ENCODE measurements around the gene MAPK11. TPM values are rescaled to one million over a fixed set of nuclear protein-coding genes. Genes with fewer than 3 reads are reported as not detected.

The MAPK11 gene
- total RNA-seq, 1 experiment from 2014 or later: 7.6 TPM

DNA sequence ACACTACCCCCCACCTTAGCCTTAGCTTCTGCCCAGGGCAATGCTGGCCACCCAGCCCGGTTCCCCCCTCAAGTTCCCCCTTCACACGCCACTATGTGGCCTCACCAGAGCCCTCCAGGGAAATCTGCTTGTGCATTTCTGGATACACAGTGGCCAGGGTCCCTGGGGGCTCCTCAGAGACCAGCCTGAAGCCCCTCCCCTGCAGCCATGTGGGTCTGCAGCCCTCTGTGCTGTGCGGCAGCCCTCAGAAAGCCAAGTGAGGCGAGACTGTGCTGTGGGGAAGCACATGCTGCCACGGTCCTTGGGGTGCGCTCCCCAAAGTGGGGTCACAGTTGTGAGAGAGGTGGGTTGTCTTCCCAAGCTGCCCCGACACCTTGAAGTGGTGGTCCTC, 39.4 kb upstream of the MAPK11 start:
- no peaks in the 10 kb centered on the region for H3K9me3 ChIP-seq (ENCODE audit: low read length)
- no peak overlapping the region for H3K4me2 ChIP-seq (ENCODE audit: low read length)
- H4K20me1 ChIP-seq (ENCODE audit: low read length): no peaks in the 10 kb centered on the region
- H3F3A ChIP-seq (ENCODE audit: low read length, unreplicated experiment): no peaks in the 10 kb centered on the region
- H3K79me2 ChIP-seq (ENCODE audit: low read length): peaks cover 24% of the 10 kb centered on the region
- ChIA-PET POLR2A (ENCODE audit: unreplicated experiment) (no interaction called here), CTCF (no interaction called here)
- ATAC-seq (no peak), DNase-seq (no peak)
- H3K9ac ChIP-seq (ENCODE audit: low read length): no peak overlapping the region
- H2AFZ ChIP-seq (ENCODE audit: low read length): no peak overlapping the region
- intact Hi-C loops (cut with micrococcal nuclease): no loop called here
- no peak overlapping the region for H3K27ac ChIP-seq (ENCODE audit: low read length)
- no TSS peak for BruUV-seq (replicated peaks)
- TF ChIP-seq EZH2 (IDR thresholded peaks at IDR 0.05; ENCODE audit: low read length, unreplicated experiment): no peak
- no peak for TF ChIP-seq CTCF (conservative IDR thresholded peaks at IDR 0.05; ENCODE audit: low read depth, low read length)
- TF ChIP-seq EZH2phosphoT487 (IDR thresholded peaks at IDR 0.05; ENCODE audit: borderline replicate concordance, low read length): no peak
- no peaks in the 10 kb centered on the region for H3K27me3 ChIP-seq (ENCODE audit: low read length)
- H3K4me3 ChIP-seq (ENCODE audit: low read length): no peak overlapping the region
- no peaks in the 10 kb centered on the region for H3K9me2 ChIP-seq (replicated peaks; ENCODE audit: low read length)
- H3K36me3 ChIP-seq (ENCODE audit: low read depth, low read length): no peaks in the 10 kb centered on the region
- peaks cover 11% of the 10 kb centered on the region for H3K4me1 ChIP-seq (ENCODE audit: insufficient read depth, low read length)

- H4K20me1 ChIP-seq (ENCODE audit: low read length): no peaks in the 10 kb centered on the region
- ChIA-PET CTCF (no interaction called here), POLR2A (ENCODE audit: unreplicated experiment) (no interaction called here)
- no peaks in the 10 kb centered on the region for H3K9me2 ChIP-seq (replicated peaks; ENCODE audit: low read length)
- no peak overlapping the region for H3K4me3 ChIP-seq (ENCODE audit: low read length)
- peaks cover 3% of the 10 kb centered on the region for H3F3A ChIP-seq (ENCODE audit: low read length, unreplicated experiment)
- no peak overlapping the region for H3K4me2 ChIP-seq (ENCODE audit: low read length)
- BruUV-seq (replicated peaks): no TSS peak
- no peaks in the 10 kb centered on the region for H3K36me3 ChIP-seq (ENCODE audit: low read depth, low read length)
- DNase-seq (no peak), ATAC-seq (no peak)
- no peaks in the 10 kb centered on the region for H3K27me3 ChIP-seq (ENCODE audit: low read length)
- TF ChIP-seq CTCF (conservative IDR thresholded peaks at IDR 0.05; ENCODE audit: low read depth, low read length) (no peak), EZH2phosphoT487 (IDR thresholded peaks at IDR 0.05; ENCODE audit: borderline replicate concordance, low read length) (no peak), EZH2 (IDR thresholded peaks at IDR 0.05; ENCODE audit: low read length, unreplicated experiment) (no peak)
- intact Hi-C loops (cut with micrococcal nuclease): no loop called here
- H3K79me2 ChIP-seq (ENCODE audit: low read length): peaks cover 27% of the 10 kb centered on the region
- H3K4me1 ChIP-seq (ENCODE audit: insufficient read depth, low read length): peaks cover 16% of the 10 kb centered on the region
- no peak overlapping the region for H3K9ac ChIP-seq (ENCODE audit: low read length)
- no peaks in the 10 kb centered on the region for H3K9me3 ChIP-seq (ENCODE audit: low read length)
- no peak overlapping the region for H2AFZ ChIP-seq (ENCODE audit: low read length)
- no peak overlapping the region for H3K27ac ChIP-seq (ENCODE audit: low read length)
Observed at GRCh38 chr22:50308986-50309600, 38.9 kb upstream of the MAPK11 start.

- peaks cover 3% of the 10 kb centered on the region for H3F3A ChIP-seq (ENCODE audit: low read length, unreplicated experiment)
- no peak for ATAC-seq
- no peak overlapping the region for H2AFZ ChIP-seq (ENCODE audit: low read length)
- H3K9me2 ChIP-seq (replicated peaks; ENCODE audit: low read length): no peaks in the 10 kb centered on the region
- H3K4me3 ChIP-seq (ENCODE audit: low read length): no peak overlapping the region
- H3K4me2 ChIP-seq (ENCODE audit: low read length): no peak overlapping the region
- CTCF ChIA-PET: no interaction called here
- H3K79me2 ChIP-seq (ENCODE audit: low read length): peaks cover 33% of the 10 kb centered on the region
- H3K27ac ChIP-seq (ENCODE audit: low read length): no peak overlapping the region
- H4K20me1 ChIP-seq (ENCODE audit: low read length): no peaks in the 10 kb centered on the region
- H3K4me1 ChIP-seq (ENCODE audit: insufficient read depth, low read length): peaks cover 22% of the 10 kb centered on the region
- TF ChIP-seq CTCF (conservative IDR thresholded peaks at IDR 0.05; ENCODE audit: low read depth, low read length) (no peak), EZH2 (IDR thresholded peaks at IDR 0.05; ENCODE audit: low read length, unreplicated experiment) (no peak), EZH2phosphoT487 (IDR thresholded peaks at IDR 0.05; ENCODE audit: borderline replicate concordance, low read length) (no peak)
- no peaks in the 10 kb centered on the region for H3K27me3 ChIP-seq (ENCODE audit: low read length)
- POLR2A ChIA-PET (ENCODE audit: unreplicated experiment): no interaction called here
- DNase-seq: no peak
- H3K9ac ChIP-seq (ENCODE audit: low read length): no peak overlapping the region
- H3K9me3 ChIP-seq (ENCODE audit: low read length): no peaks in the 10 kb centered on the region
- intact Hi-C loops (cut with micrococcal nuclease): no loop called here
- H3K36me3 ChIP-seq (ENCODE audit: low read depth, low read length): no peaks in the 10 kb centered on the region
- no TSS peak for BruUV-seq (replicated peaks)
Observed at GRCh38 chr22:50308597-50308935, 38.4 kb upstream of the MAPK11 start.
